LNCAP (cell line): ENCODE measurements around the gene USP14.

ENCODE experiments used
- CTCF ChIP-seq: fragments of 450-650 bp; IDR thresholded peaks from 2 replicates; pipeline ENCODE4 v1.5.1; 2017; ENCODE audit warnings: mild to moderate bottlenecking

USP14 gene

GRCh38 chr18:172361-172760 is 14.0 kb downstream of the USP14 start:
- no peak for TF ChIP-seq CTCF

- no peak for TF ChIP-seq CTCF
Measured at GRCh38 chr18:179499-179898, 21.1 kb downstream of the USP14 start.

- no peak for TF ChIP-seq CTCF
Measured at GRCh38 chr18:181711-182110, 23.4 kb downstream of the USP14 start.

GRCh38 chr18:183769-184168 is 25.4 kb downstream of the USP14 start:
- no peak for TF ChIP-seq CTCF

GRCh38 chr18:189254-189653 is 30.9 kb downstream of the USP14 start:
- no peak for TF ChIP-seq CTCF

GRCh38 chr18:191725-192124 is 33.4 kb downstream of the USP14 start:
- TF ChIP-seq CTCF: no peak

GRCh38 chr18:192801-193200 is 34.4 kb downstream of the USP14 start:
- no peak for TF ChIP-seq CTCF

GRCh38 chr18:195651-196050 is 37.3 kb downstream of the USP14 start:
- TF ChIP-seq CTCF: no peak
